Stimulated activated CD4-positive, alpha-beta T cell treated with anti-CD3 and anti-CD28 coated beads, Interleukin-2, amount 100 ng/mL, for 24 hours (primary cell): ENCODE measurements around the gene SPG21.
A peak's percentile ranks its signal among the peaks of the same experiment; 100 is the strongest.
"Not testable (repeated sequence)": the region's sequence is repeated elsewhere in the genome, so short reads cannot be mapped to it uniquely, and the experiment has no call there.

ENCODE experiments used
- DNase-seq, 2 donors: peaks; one replicate each; pipeline ENCODE4 v3.0.0-alpha.2; 2020

Gene SPG21

GRCh38 chr15:64989416-64990167, at the start of gene SPG21:
SPG21 (minus strand) TSS chr15:64989914; CDS start chr15:64983569, 6,345 bp downstream.
- peak; percentile 92 to 94 for DNase-seq

- DNase-seq = no peak
Measured at GRCh38 chr15:65038836-65039235, 49.1 kb upstream of the SPG21 start.

- DNase-seq = no peak
Measured at GRCh38 chr15:65038428-65038827, 48.7 kb upstream of the SPG21 start.

- no peak for DNase-seq
Measured at GRCh38 chr15:65037309-65037708, 47.6 kb upstream of the SPG21 start.

- no peak for DNase-seq
Measured at GRCh38 chr15:65034719-65035118, 45.0 kb upstream of the SPG21 start.

- peak in 1 of 2 donors; percentile 29 for DNase-seq
Measured at GRCh38 chr15:65033659-65034269, 44.0 kb upstream of the SPG21 start.

GRCh38 chr15:65032801-65033537, 43.3 kb upstream of the SPG21 start:
- peak; percentile 39 to 50 for DNase-seq

- no peak for DNase-seq
Measured at GRCh38 chr15:65029736-65030208, 40.1 kb upstream of the SPG21 start.

- peak; percentile 97 to 99 for DNase-seq
Measured at GRCh38 chr15:65028921-65029735, 39.4 kb upstream of the SPG21 start, which contains the start of gene MTFMT. MTFMT (minus strand) TSS chr15:65029639; CDS start chr15:65029613, 26 bp downstream.

- DNase-seq = no peak
Measured at GRCh38 chr15:65028338-65028737, 38.6 kb upstream of the SPG21 start.

- DNase-seq = no peak
Measured at GRCh38 chr15:65027593-65027992, 37.9 kb upstream of the SPG21 start.

GRCh38 chr15:65026756-65027155, 37.0 kb upstream of the SPG21 start:
- DNase-seq = no peak

GRCh38 chr15:65021488-65021887, 31.8 kb upstream of the SPG21 start:
- no peak for DNase-seq

- no peak for DNase-seq
Measured at GRCh38 chr15:65020419-65020818, 30.7 kb upstream of the SPG21 start.

- not testable (repeated sequence) for DNase-seq
Measured at GRCh38 chr15:65011198-65011597, 21.5 kb upstream of the SPG21 start.

- no peak for DNase-seq
Measured at GRCh38 chr15:65008983-65009382, 19.3 kb upstream of the SPG21 start.

- no peak for DNase-seq
Measured at GRCh38 chr15:65006876-65007275, 17.2 kb upstream of the SPG21 start.

- DNase-seq = no peak
Measured at GRCh38 chr15:65004993-65005392, 15.3 kb upstream of the SPG21 start.

- no peak for DNase-seq
Measured at GRCh38 chr15:64997745-64998375, 8.1 kb upstream of the SPG21 start.

GRCh38 chr15:64997066-64997465, 7.4 kb upstream of the SPG21 start:
- no peak for DNase-seq

- no peak for DNase-seq
Measured at GRCh38 chr15:64993290-64993689, 3.6 kb upstream of the SPG21 start.

- no peak for DNase-seq
Measured at GRCh38 chr15:64991536-64992135, 1.9 kb upstream of the SPG21 start.
